Left ventricle myocardium inferior (tissue), 1 donor: ENCODE results near the gene RMC1. TPM values are rescaled to one million over a fixed set of nuclear protein-coding genes. Genes with fewer than 3 reads are reported as not detected.

Source experiments
- DNase-seq: peaks from one replicate; pipeline ENCODE4 v3.0.0-alpha.2; 2020
- H3K27ac ChIP-seq: fragments of 200-600 bp; replicated peaks from 2 replicates; pipeline ENCODE4 v1.8.0; 2021
- H3K27me3 ChIP-seq: fragments of 200-600 bp; 2 replicates; pipeline ENCODE4 v1.8.0; 2021; ENCODE audit warnings: low read depth
- H3K36me3 ChIP-seq: fragments of 200-600 bp; 2 replicates; pipeline ENCODE4 v1.8.0; 2021
- H3K4me1 ChIP-seq: fragments of 200-600 bp; 2 replicates; pipeline ENCODE4 v1.8.0; 2021
- H3K4me3 ChIP-seq: fragments of 200-600 bp; 2 replicates; pipeline ENCODE4 v1.8.0; 2021; ENCODE audit warnings: mild to moderate bottlenecking, moderate library complexity
- H3K9me3 ChIP-seq: fragments of 200-600 bp; replicated peaks from 2 replicates; pipeline ENCODE4 v1.8.0; 2021
- CTCF ChIP-seq: fragments of 200-600 bp; IDR thresholded peaks from 2 replicates; pipeline ENCODE4 v1.8.0; 2021; ENCODE audit warnings: antibody characterized with exemption, mild to moderate bottlenecking, borderline replicate concordance
- intact Hi-C: fragments of 100-400 bp; cut with micrococcal nuclease; formaldehyde crosslinking; loops from one replicate; pipeline ENCODE4 v1.11.0; 2022
- total RNA-seq: library from RNA; stranded (reverse); fragmentation: NEBNext Ultra II Directional; extraction: Animal tissue kit (Norgen Biotek cat#: 25700); gene quantifications from one replicate; pipeline ENCODE4 v1.2.1, GENCODE V29; 2021
- donor health status: DM: no; HTN: yes; CAD: no; lungs with severe emphysema.

RMC1 gene
- total RNA-seq, 1 donor from 2014 or later: 14.7 TPM

GRCh38 chr18:23580677-23581367 is 77.5 kb downstream of the RMC1 start:
- no peak for DNase-seq
- Histone ChIP-seq H3K4me1 (peaks cover 61% of the 10 kb centered on the region), H3K9me3 (no peaks in the 10 kb centered on the region), H3K27ac (no peak overlapping the region), H3K4me3 (no peak overlapping the region), H3K27me3 (no peaks in the 10 kb centered on the region), H3K36me3 (peaks cover 3% of the 10 kb centered on the region)
- intact Hi-C loops: no loop called here
- no peak for TF ChIP-seq CTCF

Other genes with a start within 250 kb of the RMC1 start
- 60.4 TPM for gene RIOK3, start 50.2 kb upstream of the RMC1 start, total RNA-seq
- gene NPC1, start 83.0 kb downstream of the RMC1 start, total RNA-seq: 10.3 TPM
- 9.2 TPM for gene ANKRD29, start 159.4 kb downstream of the RMC1 start, total RNA-seq
- 3.5 TPM for gene LAMA3, start 185.9 kb downstream of the RMC1 start, total RNA-seq